Endodermal cell (in vitro differentiated cells): ENCODE measurements around the gene CTDP1. TPM values are rescaled to one million over a fixed set of nuclear protein-coding genes. Genes with fewer than 3 reads are reported as not detected.

Experiments used
- DNase-seq: peaks from one replicate; pipeline ENCODE4 v3.0.0-alpha.2; 2017
- H3K27ac ChIP-seq: 2 replicates; pipeline ENCODE4 v1.5.1; 2013; ENCODE audit warnings: mild to moderate bottlenecking, low read depth, low read length, moderate library complexity
- H3K27me3 ChIP-seq: 2 replicates; pipeline ENCODE4 v1.6.1; 2013; ENCODE audit warnings: mild to moderate bottlenecking, low read length, moderate library complexity; ENCODE audit not compliant: insufficient read depth, control insufficient read depth, poor library complexity, severe bottlenecking
- H3K36me3 ChIP-seq: 2 replicates; pipeline ENCODE4 v1.7.0; 2013; ENCODE audit warnings: mild to moderate bottlenecking, low read length, moderate library complexity; ENCODE audit not compliant: control insufficient read depth, insufficient read depth
- H3K4me1 ChIP-seq: one replicate; pipeline ENCODE4 v1.7.0; 2013; ENCODE audit warnings: low read length; ENCODE audit not compliant: control insufficient read depth, insufficient read depth
- H3K4me3 ChIP-seq: 2 replicates; pipeline ENCODE4 v1.5.1; 2013; ENCODE audit warnings: mild to moderate bottlenecking, low read length, moderate library complexity
- H3K9ac ChIP-seq: 2 replicates; pipeline ENCODE4 v1.6.1; 2013; ENCODE audit warnings: mild to moderate bottlenecking, low read length, moderate library complexity; ENCODE audit not compliant: poor library complexity, severe bottlenecking; ENCODE audit errors: extremely low read depth
- H3K9me3 ChIP-seq: 2 replicates; pipeline ENCODE4 v1.6.1; 2013; ENCODE audit warnings: mild to moderate bottlenecking, low read length, moderate library complexity; ENCODE audit not compliant: control insufficient read depth
- H3K27ac Mint-ChIP-seq: 2 replicates; pipeline ENCODE4 v1.8.0; 2020; ENCODE audit warnings: mixed read lengths
- H3K27me3 Mint-ChIP-seq: 2 replicates; pipeline ENCODE4 v1.8.0; 2021; ENCODE audit warnings: mild to moderate bottlenecking, mixed read lengths; ENCODE audit not compliant: insufficient read depth
- H3K36me3 Mint-ChIP-seq: 2 replicates; pipeline ENCODE4 v1.8.0; 2020; ENCODE audit warnings: low read depth, mixed read lengths
- H3K4me1 Mint-ChIP-seq: 2 replicates; pipeline ENCODE4 v1.8.0; 2020; ENCODE audit warnings: mixed read lengths
- H3K4me3 Mint-ChIP-seq: 2 replicates; pipeline ENCODE4 v1.8.0; 2020; ENCODE audit warnings: mild to moderate bottlenecking, moderate library complexity, mixed read lengths
- H3K9me3 Mint-ChIP-seq: 2 replicates; pipeline ENCODE4 v1.8.0; 2020; ENCODE audit warnings: mild to moderate bottlenecking, mixed read lengths
- CTCF ChIP-seq: fragments of 200-600 bp; sonication (generic); conservative IDR thresholded peaks from 2 replicates; pipeline ENCODE4 v1.5.0; 2021; ENCODE audit warnings: antibody characterized with exemption, mild to moderate bottlenecking
- WGBS, 2 experiments: methylation state at CpG; one replicate each; pipeline versions ENCODE4 v1.1.5 to v1.1.7; 2013; ENCODE audit warnings: missing lambda C conversion rate in 2 of 2, mixed read lengths in 1 of 2; ENCODE audit not compliant: insufficient coverage in 1 of 2, insufficient read length in 1 of 2; 5-methylcytosine and 5-hydroxymethylcytosine counted together
- total RNA-seq, 2 donors: library from RNA; stranded (reverse); fragmentation: NEBNext Ultra II Directional in 1 of 2; extraction: Animal tissue kit (Norgen Biotek cat#: 25700) in 1 of 2; gene quantifications; 2 replicates in 1 of 2; 3 replicates in 1 of 2; pipeline ENCODE4 v1.2.1, GENCODE V29; 2021

The CTDP1 gene
- total RNA-seq, 2 donors from 2014 or later: 29.8 to 35.6 TPM

GRCh38 chr18:79735071-79735980, 55.7 kb downstream of the CTDP1 start:
- WGBS, 2 experiments: 94 to 96% methylated on average over 53 to 63 of the region's 63 CpGs
- no peaks in the 10 kb centered on the region for H3K27me3 Mint-ChIP-seq
- H3K4me1 Mint-ChIP-seq: no peaks in the 10 kb centered on the region

GRCh38 chr18:79736230-79736629, 56.6 kb downstream of the CTDP1 start:
- Mint-ChIP-seq H3K9me3 (peaks cover 16% of the 10 kb centered on the region), H3K27me3 (no peaks in the 10 kb centered on the region), H3K27ac (no peak overlapping the region), H3K36me3 (peaks cover 85% of the 10 kb centered on the region), H3K4me1 (no peaks in the 10 kb centered on the region), H3K4me3 (no peak overlapping the region)
- no peaks in the 10 kb centered on the region for H3K4me1 ChIP-seq
- H3K27me3 ChIP-seq: no peaks in the 10 kb centered on the region
- peaks cover 19% of the 10 kb centered on the region for H3K9me3 ChIP-seq
- 88 to 94% methylated on average over 10 to 25 of the region's 25 CpGs for WGBS, 2 experiments
- no peak overlapping the region for H3K9ac ChIP-seq
- DNase-seq: no peak
- TF ChIP-seq CTCF: no peak
- H3K4me3 ChIP-seq: no peak overlapping the region
- no peak overlapping the region for H3K27ac ChIP-seq
- H3K36me3 ChIP-seq: peaks cover 64% of the 10 kb centered on the region

More at GRCh38 chr18:79735071-79735980, 55.7 kb downstream of the CTDP1 start:
- Mint-ChIP-seq H3K9me3 (peaks cover 21% of the 10 kb centered on the region), H3K36me3 (peaks cover 85% of the 10 kb centered on the region), H3K4me3 (no peak overlapping the region), H3K27ac (no peak overlapping the region)
- H3K27ac ChIP-seq: no peak overlapping the region
- no peak for DNase-seq
- no peak overlapping the region for H3K4me3 ChIP-seq
- TF ChIP-seq CTCF: no peak
- no peaks in the 10 kb centered on the region for H3K27me3 ChIP-seq
- no peak overlapping the region for H3K9ac ChIP-seq
- peaks cover 22% of the 10 kb centered on the region for H3K9me3 ChIP-seq
- H3K4me1 ChIP-seq: no peaks in the 10 kb centered on the region
- peaks cover 65% of the 10 kb centered on the region for H3K36me3 ChIP-seq

- Mint-ChIP-seq H3K4me1 (no peaks in the 10 kb centered on the region), H3K36me3 (peaks cover 85% of the 10 kb centered on the region), H3K27me3 (no peaks in the 10 kb centered on the region), H3K27ac (no peak overlapping the region), H3K9me3 (peaks cover 10% of the 10 kb centered on the region), H3K4me3 (no peak overlapping the region)
- TF ChIP-seq CTCF: no peak
- H3K27ac ChIP-seq: no peak overlapping the region
- no peaks in the 10 kb centered on the region for H3K27me3 ChIP-seq
- peaks cover 12% of the 10 kb centered on the region for H3K9me3 ChIP-seq
- no peak overlapping the region for H3K9ac ChIP-seq
- no peak overlapping the region for H3K4me3 ChIP-seq
- 92 to 93% methylated on average over 21 to 24 of the region's 24 CpGs for WGBS, 2 experiments
- H3K36me3 ChIP-seq: peaks cover 63% of the 10 kb centered on the region
- DNase-seq: no peak
- H3K4me1 ChIP-seq: no peaks in the 10 kb centered on the region
These were observed 57.2 kb downstream of the CTDP1 start for GRCh38 chr18:79736846-79737245.
